Panc1 (cell line): Measurements from ENCODE around the gene GARIN6. TPM values are rescaled to one million over a fixed set of nuclear protein-coding genes. Genes with fewer than 3 reads are reported as not detected.
"Not testable (repeated sequence)": the region's sequence is repeated elsewhere in the genome, so short reads cannot be mapped to it uniquely, and the experiment has no call there.

Source experiments
- ATAC-seq: fragments of 200-7000 bp; cut with Tn5 transposase; 2 replicates; pipeline ENCODE4 v1.9.1; 2020; ENCODE audit warnings: mild to moderate bottlenecking, moderate library complexity
- BruUV-seq: library from RNA; stranded (reverse); fragments of 400-500 nt; replicated peaks from 2 replicates; lab custom pipeline; 2021; lab: Mats Ljungman, UMichigan
- CTCF ChIA-PET: fragments of 300-600 bp; sonication (Branson Sonifier 250); formaldehyde crosslinking; loops from one replicate; lab custom pipeline; 2022; ENCODE audit warnings: antibody characterized with exemption; lab: Charles Lee
- POLR2A ChIA-PET: fragments of 300-600 bp; sonication (Branson Sonifier 250); formaldehyde crosslinking; loops from one replicate; lab custom pipeline; 2022; ENCODE audit warnings: antibody characterized with exemption; lab: Charles Lee
- DNase-seq: peaks from one replicate; pipeline ENCODE4 v3.0.0-alpha.2; 2010; ENCODE audit warnings: low read depth, low spot score
- H3K27ac ChIP-seq: 2 replicates; pipeline ENCODE4 v1.5.1; 2011; ENCODE audit warnings: mild to moderate bottlenecking, low read length, inconsistent platforms
- H3K27me3 ChIP-seq: fragments of 200-500 bp; sonication (Bioruptor generic); 2 replicates; pipeline ENCODE4 v1.6.0; 2014; ENCODE audit warnings: low read length, inconsistent platforms; ENCODE audit not compliant: control insufficient read depth, insufficient read depth
- H3K36me3 ChIP-seq: fragments of 200-500 bp; sonication (Bioruptor generic); 2 replicates; pipeline ENCODE4 v1.5.1; 2014; ENCODE audit warnings: inconsistent platforms, mild to moderate bottlenecking, low read length, moderate library complexity; ENCODE audit not compliant: control insufficient read depth, insufficient read depth
- H3K4me1 ChIP-seq: 2 replicates; pipeline ENCODE4 v1.5.1; 2011; ENCODE audit warnings: inconsistent platforms, mild to moderate bottlenecking, low read length, moderate library complexity; ENCODE audit not compliant: control insufficient read depth, insufficient read depth
- H3K4me3 ChIP-seq, 2 experiments: 2 replicates each; pipeline ENCODE4 v1.5.1; 2011 to 2012; ENCODE audit warnings: low read depth in 2 of 2, low read length in 2 of 2, mild to moderate bottlenecking in 2 of 2, inconsistent platforms in 1 of 2, moderate library complexity in 1 of 2
- H3K9me3 ChIP-seq: fragments of 200-500 bp; sonication (Bioruptor generic); 2 replicates; pipeline ENCODE4 v1.5.1; 2014; ENCODE audit warnings: low read depth, mild to moderate bottlenecking, inconsistent platforms, low read length, moderate library complexity; ENCODE audit not compliant: control insufficient read depth, insufficient read depth
- CTCF ChIP-seq: fragments of 450-650 bp; IDR thresholded peaks from 2 replicates; pipeline ENCODE4 v1.5.1; 2017; ENCODE audit warnings: mild to moderate bottlenecking
- POLR2AphosphoS5 ChIP-seq: IDR thresholded peaks from 2 replicates; pipeline ENCODE4 v1.6.1; 2012; ENCODE audit warnings: mild to moderate bottlenecking, low read depth, low read length, moderate library complexity
- REST ChIP-seq, 2 experiments: IDR thresholded peaks; 2 replicates each; pipeline ENCODE4 v1.6.1; 2011 to 2012; ENCODE audit warnings: low read depth in 2 of 2, control low read depth in 1 of 2, low read length in 1 of 2, mild to moderate bottlenecking in 1 of 2, moderate library complexity in 1 of 2; ENCODE audit not compliant: insufficient read depth in 1 of 2
- SIN3A ChIP-seq: IDR thresholded peaks from 2 replicates; pipeline ENCODE4 v1.6.1; 2012; ENCODE audit warnings: low read depth, mild to moderate bottlenecking, low read length, moderate library complexity, borderline replicate concordance; ENCODE audit not compliant: insufficient read depth
- TCF7L2 ChIP-seq: IDR thresholded peaks from 2 replicates; pipeline ENCODE4 v1.6.1; 2011; ENCODE audit warnings: mild to moderate bottlenecking, low read depth, low read length, inconsistent platforms
- in situ Hi-C: cut with HindIII; loops from 2 replicates; pipeline ENCODE4 v1.10.0; 2016; ENCODE audit warnings: low sequenced_read_pairs, low pct_unique_long_range_greater_than_20kb
- intact Hi-C: fragments of 100-400 bp; cut with micrococcal nuclease; formaldehyde crosslinking; loops from one replicate; pipeline ENCODE4 v1.10.0; 2022; ENCODE audit not compliant: unreplicated experiment
- total RNA-seq: library from RNA; stranded (reverse); gene quantifications from one replicate; pipeline ENCODE4 v1.2.1, GENCODE V29; 2021; ENCODE audit not compliant: unreplicated experiment

GARIN6 gene
- total RNA-seq, 1 experiment from 2014 or later = not detected

- no peak for ATAC-seq
- H3K36me3 ChIP-seq = no peaks in the 10 kb centered on the region
- intact Hi-C loops = no loop called here
- H3K4me1 ChIP-seq = no peaks in the 10 kb centered on the region
- in situ Hi-C loops = no loop called here
- TF ChIP-seq POLR2AphosphoS5 = no peak
- peak; percentile 32; the same call in 1 of the 2 replicates for TF ChIP-seq CTCF
- no peak for TF ChIP-seq SIN3A
- no peak for TF ChIP-seq TCF7L2
- TF ChIP-seq REST (IDR thresholded peaks at IDR 0.05; ENCODE audit: insufficient read depth in 1 of 2, low read depth in 2 of 2, low read length in 1 of 2) = no peak
- H3K27ac ChIP-seq = no peak overlapping the region
- peaks cover 5% of the 10 kb centered on the region; the same call in 1 of the 2 replicates for H3K9me3 ChIP-seq
- no peak overlapping the region for H3K4me3 ChIP-seq
- H3K27me3 ChIP-seq = no peaks in the 10 kb centered on the region
- no TSS peak for BruUV-seq
- ChIA-PET CTCF (interaction anchor here (1.0 kb wide), 1 partner anchor 229 kb away, joined by 7 read pairs; no protein-coding TSS in a partner anchor), POLR2A (no interaction called here)
- DNase-seq = no peak
Measured at GRCh38 chr12:99620159-99620479, 27.4 kb upstream of the GARIN6 start.

- CTCF ChIA-PET, DNase-seq, H3K4me1 ChIP-seq, H3K4me3 ChIP-seq, intact Hi-C loops, POLR2A ChIA-PET, in situ Hi-C loops, H3K36me3 ChIP-seq, ATAC-seq, H3K27me3 ChIP-seq, H3K9me3 ChIP-seq, BruUV-seq, H3K27ac ChIP-seq: not testable (repeated sequence)
Measured at GRCh38 chr12:99624591-99624990, 23.0 kb upstream of the GARIN6 start.

GRCh38 chr12:99627459-99627858, 20.1 kb upstream of the GARIN6 start:
- no peak overlapping the region for H3K4me3 ChIP-seq
- no peaks in the 10 kb centered on the region for H3K4me1 ChIP-seq
- H3K27ac ChIP-seq = no peak overlapping the region
- no peaks in the 10 kb centered on the region for H3K9me3 ChIP-seq
- POLR2A ChIA-PET = no interaction called here
- no peaks in the 10 kb centered on the region for H3K36me3 ChIP-seq
- DNase-seq (no peak), ATAC-seq (no peak)
- intact Hi-C loops = no loop called here
- H3K27me3 ChIP-seq = no peaks in the 10 kb centered on the region
- CTCF ChIA-PET = no interaction called here
- in situ Hi-C loops = no loop called here
- TF ChIP-seq TCF7L2 (no peak), POLR2AphosphoS5 (no peak)
- no TSS peak for BruUV-seq
